ENCODE data around the gene NPIPA1.
"Not testable (repeated sequence)": the region's sequence is repeated elsewhere in the genome, so short reads cannot be mapped to it uniquely, and the experiment has no call there.

The NPIPA1 gene

DNA sequence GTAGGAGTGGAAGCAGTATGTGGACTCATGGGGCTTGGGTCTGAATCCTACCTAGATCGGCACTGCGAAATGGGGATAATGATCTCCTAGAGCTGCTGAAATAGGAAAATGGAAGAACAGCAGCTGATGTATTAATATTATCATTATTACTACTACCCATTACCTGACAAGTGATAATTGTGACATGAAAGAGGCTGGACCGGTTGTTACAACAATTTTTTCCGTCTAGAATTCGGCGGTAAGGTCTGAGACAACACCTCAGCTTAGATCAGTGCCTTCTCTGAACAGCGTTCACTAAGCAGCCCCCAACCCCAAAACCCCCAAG, 37.0 kb downstream of the NPIPA1 start:
- not testable (repeated sequence) for H3K9me3 ChIP-seq (ENCODE audit: severe bottlenecking); DNase-seq (ENCODE audit: low spot score); H3K27me3 ChIP-seq (ENCODE audit: insufficient read depth, poor library complexity, severe bottlenecking); ATAC-seq (ENCODE audit: low read depth); H3K36me3 ChIP-seq (ENCODE audit: low read depth); H3K4me1 ChIP-seq (ENCODE audit: insufficient read depth, poor library complexity, severe bottlenecking)
- peak overlapping the region; percentile 54 for H3K27ac ChIP-seq (ENCODE audit: poor library complexity, severe bottlenecking)
- peak overlapping the region; percentile 52 for H3K4me3 ChIP-seq (ENCODE audit: severe bottlenecking)

DNA sequence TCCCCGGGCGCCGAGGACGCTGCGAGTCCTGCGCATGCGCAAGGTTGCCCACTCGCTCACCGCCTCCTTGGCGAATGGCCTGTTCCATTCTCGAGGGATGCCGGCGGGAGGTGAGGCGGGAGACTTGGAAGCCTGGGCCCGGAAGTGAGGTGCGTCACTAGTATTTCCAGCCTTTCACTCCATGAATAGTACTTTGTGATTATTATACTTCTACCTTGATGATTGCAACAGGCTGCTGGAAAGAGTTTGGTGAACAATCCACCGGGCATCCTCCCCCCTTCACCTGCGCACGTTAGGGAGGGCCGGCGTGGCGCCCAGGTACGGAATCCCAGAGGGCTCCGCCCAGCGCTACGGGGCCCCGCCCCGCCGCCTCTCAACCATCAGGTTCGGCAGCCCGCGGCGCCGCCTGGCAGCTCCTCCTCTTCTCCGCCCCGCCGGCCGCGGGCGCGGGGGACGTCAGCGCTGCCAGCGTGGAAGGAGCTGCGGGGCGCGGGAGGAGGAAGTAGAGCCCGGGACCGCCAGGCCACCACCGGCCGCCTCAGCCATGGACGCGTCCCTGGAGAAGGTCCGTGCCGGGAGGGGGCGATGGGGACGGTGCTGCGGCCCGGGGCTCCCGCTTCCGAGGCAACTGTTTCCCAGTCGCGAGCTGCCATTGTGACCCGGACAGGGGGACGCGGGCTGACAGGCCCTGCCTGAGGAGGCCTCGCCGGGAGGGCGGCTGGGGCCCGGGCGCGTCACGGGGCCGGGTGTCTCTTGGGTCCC, 37.6 kb downstream of the NPIPA1 start, which contains the start of gene PDXDC1:
Gene PDXDC1 (plus strand): TSS at position 371 of the 762 bp plus-strand sequence. CDS start 174 bp downstream, at position 545.
- peak; percentile 97 for DNase-seq (ENCODE audit: low spot score)
- H3K4me1 ChIP-seq (ENCODE audit: insufficient read depth, poor library complexity, severe bottlenecking); H3K27me3 ChIP-seq (ENCODE audit: insufficient read depth, poor library complexity, severe bottlenecking); H3K9me3 ChIP-seq (ENCODE audit: severe bottlenecking); H3K36me3 ChIP-seq (ENCODE audit: low read depth): not testable (repeated sequence)
- peak within 1 kb of the TSS; percentile 52 for H3K4me3 ChIP-seq (ENCODE audit: severe bottlenecking)
- peak; percentile 94 for ATAC-seq (ENCODE audit: low read depth)
- H3K27ac ChIP-seq (ENCODE audit: poor library complexity, severe bottlenecking) = peak within 1 kb of the TSS; percentile 54

GRCh38 chr16:14975418-14976194, 38.4 kb downstream of the NPIPA1 start:
- DNase-seq (ENCODE audit: low spot score); H3K4me1 ChIP-seq (ENCODE audit: insufficient read depth, poor library complexity, severe bottlenecking); H3K9me3 ChIP-seq (ENCODE audit: severe bottlenecking); H3K36me3 ChIP-seq (ENCODE audit: low read depth); H3K27me3 ChIP-seq (ENCODE audit: insufficient read depth, poor library complexity, severe bottlenecking): not testable (repeated sequence)
- peak; percentile 14 for ATAC-seq (ENCODE audit: low read depth)
- peak overlapping the region; percentile 54 for H3K27ac ChIP-seq (ENCODE audit: poor library complexity, severe bottlenecking)
- peak overlapping the region; percentile 52 for H3K4me3 ChIP-seq (ENCODE audit: severe bottlenecking)

DNA sequence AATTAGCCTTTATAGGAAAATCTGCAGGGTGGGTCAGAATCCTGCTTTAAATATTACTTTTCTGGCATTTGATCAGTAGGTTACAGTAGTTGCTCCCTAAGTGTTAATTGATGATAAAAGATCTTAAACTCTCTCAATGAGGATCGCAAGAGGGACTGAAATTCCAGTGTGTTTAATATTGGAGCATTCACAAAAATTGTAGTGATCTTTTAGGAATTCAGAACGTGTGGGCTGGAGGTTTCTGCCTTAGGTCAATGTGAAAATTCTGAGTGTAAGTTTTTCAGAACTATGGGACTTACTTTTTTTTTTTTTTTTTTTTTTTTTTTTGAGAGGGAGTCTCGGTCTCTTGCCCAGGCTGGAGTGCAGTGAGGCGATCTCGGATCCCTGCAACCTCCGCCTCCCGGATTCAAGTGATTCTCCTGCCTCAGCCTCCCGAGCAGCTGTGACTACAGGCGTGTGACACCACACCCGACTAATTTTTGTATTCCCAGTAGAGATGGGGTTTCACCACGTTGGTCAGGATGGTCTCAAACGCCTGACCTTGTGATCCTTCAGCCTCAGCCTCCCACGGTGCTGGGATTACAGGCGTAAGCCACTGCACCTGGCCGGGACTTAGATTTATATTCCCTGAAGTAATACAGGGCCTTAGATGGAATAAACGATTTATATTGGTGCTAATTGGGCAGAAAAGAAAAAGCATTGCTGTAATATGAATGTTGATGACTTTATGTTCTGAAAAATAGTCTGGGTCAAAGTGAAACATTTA, 39.9 kb downstream of the NPIPA1 start:
- not testable (repeated sequence) for H3K36me3 ChIP-seq (ENCODE audit: low read depth); H3K4me3 ChIP-seq (ENCODE audit: severe bottlenecking); H3K27me3 ChIP-seq (ENCODE audit: insufficient read depth, poor library complexity, severe bottlenecking); H3K9me3 ChIP-seq (ENCODE audit: severe bottlenecking); DNase-seq (ENCODE audit: low spot score); H3K4me1 ChIP-seq (ENCODE audit: insufficient read depth, poor library complexity, severe bottlenecking); ATAC-seq (ENCODE audit: low read depth); H3K27ac ChIP-seq (ENCODE audit: poor library complexity, severe bottlenecking)

DNA sequence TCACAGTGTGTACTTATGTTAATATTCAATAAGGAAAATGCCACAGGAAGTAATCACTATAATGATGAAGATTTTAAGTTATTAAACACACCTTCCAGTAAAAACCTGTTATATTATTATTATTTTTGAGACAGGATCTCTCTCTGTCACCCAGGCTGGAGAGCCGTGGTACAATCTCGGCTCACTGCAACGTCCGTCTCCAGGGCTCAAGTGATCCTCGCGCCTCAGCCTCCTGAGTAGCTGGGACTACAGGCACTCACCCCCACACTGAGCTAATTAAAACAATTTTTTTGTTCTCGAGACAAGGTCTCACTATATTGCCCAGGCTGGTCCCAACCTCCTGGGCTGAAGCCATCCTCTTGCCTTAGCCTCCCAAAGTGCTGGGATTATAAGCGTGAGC, 41.0 kb downstream of the NPIPA1 start:
- not testable (repeated sequence) for DNase-seq (ENCODE audit: low spot score); H3K27ac ChIP-seq (ENCODE audit: poor library complexity, severe bottlenecking); H3K4me1 ChIP-seq (ENCODE audit: insufficient read depth, poor library complexity, severe bottlenecking); H3K4me3 ChIP-seq (ENCODE audit: severe bottlenecking); ATAC-seq (ENCODE audit: low read depth); H3K27me3 ChIP-seq (ENCODE audit: insufficient read depth, poor library complexity, severe bottlenecking); H3K36me3 ChIP-seq (ENCODE audit: low read depth); H3K9me3 ChIP-seq (ENCODE audit: severe bottlenecking)

GRCh38 chr16:14978908-14979307, 41.7 kb downstream of the NPIPA1 start:
- not testable (repeated sequence) for H3K4me3 ChIP-seq (ENCODE audit: severe bottlenecking); H3K27ac ChIP-seq (ENCODE audit: poor library complexity, severe bottlenecking); ATAC-seq (ENCODE audit: low read depth); H3K4me1 ChIP-seq (ENCODE audit: insufficient read depth, poor library complexity, severe bottlenecking); DNase-seq (ENCODE audit: low spot score); H3K9me3 ChIP-seq (ENCODE audit: severe bottlenecking); H3K27me3 ChIP-seq (ENCODE audit: insufficient read depth, poor library complexity, severe bottlenecking); H3K36me3 ChIP-seq (ENCODE audit: low read depth)

DNA sequence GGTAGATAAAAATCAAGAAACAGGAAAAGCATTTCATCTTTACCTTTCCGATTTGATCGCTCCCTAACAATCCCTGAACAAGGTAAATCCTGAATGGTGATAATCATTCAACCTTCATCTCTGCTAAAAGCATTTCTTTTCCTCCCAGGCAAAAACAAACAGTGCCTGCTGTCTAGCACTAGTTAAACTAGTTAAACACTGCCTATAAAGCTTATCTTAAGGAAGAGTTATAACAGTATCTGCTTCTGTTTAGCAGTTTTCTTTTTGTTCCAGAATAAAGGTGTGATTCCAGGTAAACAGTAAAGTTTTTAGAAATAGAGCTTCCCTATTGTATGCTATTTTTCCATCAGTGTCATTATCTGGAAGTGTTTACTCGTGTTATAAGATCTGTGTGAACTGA, 44.0 kb downstream of the NPIPA1 start:
- not testable (repeated sequence) for DNase-seq (ENCODE audit: low spot score); H3K27me3 ChIP-seq (ENCODE audit: insufficient read depth, poor library complexity, severe bottlenecking); H3K4me1 ChIP-seq (ENCODE audit: insufficient read depth, poor library complexity, severe bottlenecking); ATAC-seq (ENCODE audit: low read depth); H3K9me3 ChIP-seq (ENCODE audit: severe bottlenecking); H3K4me3 ChIP-seq (ENCODE audit: severe bottlenecking); H3K27ac ChIP-seq (ENCODE audit: poor library complexity, severe bottlenecking)
- H3K36me3 ChIP-seq (ENCODE audit: low read depth) = peaks cover 14% of the 10 kb centered on the region

DNA sequence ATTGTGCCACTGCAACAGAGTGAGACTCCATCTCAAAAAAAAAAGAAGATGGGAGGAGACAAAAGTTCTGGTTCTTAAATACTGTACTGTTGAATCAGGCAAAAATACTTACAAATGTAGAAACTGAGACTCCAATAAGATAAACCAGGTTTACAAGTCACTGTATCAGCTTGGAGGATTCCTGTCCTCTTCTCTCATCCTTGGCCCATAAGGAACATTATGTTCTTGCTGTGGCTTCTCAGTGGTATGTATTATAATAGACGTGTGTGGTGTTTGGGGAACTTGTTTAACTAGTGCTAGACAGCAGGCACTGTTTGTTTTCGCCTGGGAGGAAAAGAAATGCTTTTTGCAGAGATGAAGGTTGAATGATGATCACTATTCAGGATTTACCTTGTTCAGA, 45.3 kb downstream of the NPIPA1 start:
- not testable (repeated sequence) for DNase-seq (ENCODE audit: low spot score); H3K4me1 ChIP-seq (ENCODE audit: insufficient read depth, poor library complexity, severe bottlenecking); H3K27ac ChIP-seq (ENCODE audit: poor library complexity, severe bottlenecking); H3K4me3 ChIP-seq (ENCODE audit: severe bottlenecking); H3K9me3 ChIP-seq (ENCODE audit: severe bottlenecking); H3K27me3 ChIP-seq (ENCODE audit: insufficient read depth, poor library complexity, severe bottlenecking)
- H3K36me3 ChIP-seq (ENCODE audit: low read depth) = peaks cover 17% of the 10 kb centered on the region
- ATAC-seq (ENCODE audit: low read depth) = 0 out of 3 replicates have a peak, but pooled peaks have one; percentile 15

- not testable (repeated sequence) for H3K4me3 ChIP-seq (ENCODE audit: severe bottlenecking); H3K9me3 ChIP-seq (ENCODE audit: severe bottlenecking); ATAC-seq (ENCODE audit: low read depth); DNase-seq (ENCODE audit: low spot score); H3K4me1 ChIP-seq (ENCODE audit: insufficient read depth, poor library complexity, severe bottlenecking); H3K27ac ChIP-seq (ENCODE audit: poor library complexity, severe bottlenecking); H3K27me3 ChIP-seq (ENCODE audit: insufficient read depth, poor library complexity, severe bottlenecking)
- peaks cover 14% of the 10 kb centered on the region for H3K36me3 ChIP-seq (ENCODE audit: low read depth)
Observed at GRCh38 chr16:14988092-14988491, 50.8 kb downstream of the NPIPA1 start.

- DNase-seq (ENCODE audit: low spot score) = peak; percentile 69
- not testable (repeated sequence) for H3K27ac ChIP-seq (ENCODE audit: poor library complexity, severe bottlenecking); H3K27me3 ChIP-seq (ENCODE audit: insufficient read depth, poor library complexity, severe bottlenecking); H3K4me3 ChIP-seq (ENCODE audit: severe bottlenecking); ATAC-seq (ENCODE audit: low read depth); H3K4me1 ChIP-seq (ENCODE audit: insufficient read depth, poor library complexity, severe bottlenecking); H3K9me3 ChIP-seq (ENCODE audit: severe bottlenecking)
- peaks cover 14% of the 10 kb centered on the region for H3K36me3 ChIP-seq (ENCODE audit: low read depth)
Observed at GRCh38 chr16:14988661-14989191, 51.5 kb downstream of the NPIPA1 start.
